ENCODE results near the gene PEG3. TPM values are rescaled to one million over a fixed set of nuclear protein-coding genes. Genes with fewer than 3 reads are reported as not detected.

Gene PEG3
- total and polyA plus RNA-seq, 10 of the 15 experiments (the other 5 are each of a cell fraction or from before 2014, with no cell fraction given): 0.03 to 0.33 TPM; not detected in 8

GRCh38 chr19:56868446-56868845, 27.9 kb upstream of the PEG3 start:
- Histone ChIP-seq H3K27me3 (replicated peaks in 1 of 2; ENCODE audit: control insufficient read depth in 2 of 2, insufficient read depth in 2 of 2, low read length in 1 of 2) (no peaks in the 10 kb centered on the region), H3K9me3 (replicated peaks; ENCODE audit: control insufficient read depth, insufficient read depth, low read length) (no peaks in the 10 kb centered on the region; the same call in 2 of the 3 replicates), H3K4me1 (ENCODE audit: control insufficient read depth, insufficient read depth, low read length) (no peaks in the 10 kb centered on the region), H3K9ac (ENCODE audit: control insufficient read depth, insufficient read depth, low read length) (no peak overlapping the region), H3K4me3 (no peak overlapping the region), H3K36me3 (ENCODE audit: control insufficient read depth in 2 of 2, insufficient read depth in 2 of 2, low read length in 1 of 2) (no peaks in the 10 kb centered on the region), H4K20me1 (ENCODE audit: control insufficient read depth, insufficient read depth) (no peaks in the 10 kb centered on the region), H3K79me2 (ENCODE audit: control insufficient read depth, insufficient read depth, low read length) (no peaks in the 10 kb centered on the region), H2AFZ (ENCODE audit: control insufficient read depth, low read depth, low read length) (no peak overlapping the region), H3K4me2 (ENCODE audit: control insufficient read depth, insufficient read depth) (no peak overlapping the region), H3K27ac (ENCODE audit: control insufficient read depth, insufficient read depth) (no peak overlapping the region)
- DNase-seq (ENCODE audit: low read depth, low spot score) (no peak), ATAC-seq (no peak), FAIRE-seq (no peak)
- no peak for TF ChIP-seq EZH2 (IDR thresholded peaks at IDR 0.05; ENCODE audit: borderline replicate concordance, control insufficient read depth, low read depth, low read length)
- TF ChIP-seq SMC3 (IDR thresholded peaks at IDR 0.05; ENCODE audit: borderline replicate concordance, low read length): no peak
- TF ChIP-seq SMARCA5 (IDR thresholded peaks at IDR 0.05): no peak
- TF ChIP-seq LARP7 (IDR thresholded peaks at IDR 0.05): no peak
- no peak for TF ChIP-seq ETV6 (conservative IDR thresholded peaks at IDR 0.05 in 1 of 2, IDR thresholded peaks at IDR 0.05 in 1 of 2; ENCODE audit: borderline replicate concordance in 1 of 2, low read depth in 1 of 2)
- no peak for TF ChIP-seq FOXK2 (IDR thresholded peaks at IDR 0.05)
- TF ChIP-seq SIN3A (IDR thresholded peaks at IDR 0.05; ENCODE audit: low read depth, low read length): no peak
- TF ChIP-seq MTA2 (IDR thresholded peaks at IDR 0.05; ENCODE audit: low read depth): no peak
- no peak for TF ChIP-seq ZSCAN29 (IDR thresholded peaks at IDR 0.05)
- no peak for TF ChIP-seq MYC (IDR thresholded peaks at IDR 0.05; ENCODE audit: insufficient read depth, insufficient read length, insufficient replicate concordance, low read length, severe bottlenecking)
- no peak for TF ChIP-seq DPF2 (IDR thresholded peaks at IDR 0.05)
- TF ChIP-seq SMAD5 (IDR thresholded peaks at IDR 0.05; ENCODE audit: low read depth): no peak
- no peak for TF ChIP-seq SRF (IDR thresholded peaks at IDR 0.05; ENCODE audit: low read depth in 2 of 2, low read length in 2 of 2)
- no peak for TF ChIP-seq TBL1XR1 (IDR thresholded peaks at IDR 0.05; ENCODE audit: low read depth, low read length)
- no peak for TF ChIP-seq SPI1 (IDR thresholded peaks at IDR 0.05; ENCODE audit: borderline replicate concordance, insufficient read depth, low read depth, low read length)
- no peak for TF ChIP-seq ESRRA (IDR thresholded peaks at IDR 0.05; ENCODE audit: low read length)
- no peak for TF ChIP-seq HCFC1 (IDR thresholded peaks at IDR 0.05; ENCODE audit: low read length)
- TF ChIP-seq SUPT20H (IDR thresholded peaks at IDR 0.05; ENCODE audit: borderline replicate concordance, control insufficient read depth, low read depth, low read length): no peak
- TF ChIP-seq, protein P1, sequence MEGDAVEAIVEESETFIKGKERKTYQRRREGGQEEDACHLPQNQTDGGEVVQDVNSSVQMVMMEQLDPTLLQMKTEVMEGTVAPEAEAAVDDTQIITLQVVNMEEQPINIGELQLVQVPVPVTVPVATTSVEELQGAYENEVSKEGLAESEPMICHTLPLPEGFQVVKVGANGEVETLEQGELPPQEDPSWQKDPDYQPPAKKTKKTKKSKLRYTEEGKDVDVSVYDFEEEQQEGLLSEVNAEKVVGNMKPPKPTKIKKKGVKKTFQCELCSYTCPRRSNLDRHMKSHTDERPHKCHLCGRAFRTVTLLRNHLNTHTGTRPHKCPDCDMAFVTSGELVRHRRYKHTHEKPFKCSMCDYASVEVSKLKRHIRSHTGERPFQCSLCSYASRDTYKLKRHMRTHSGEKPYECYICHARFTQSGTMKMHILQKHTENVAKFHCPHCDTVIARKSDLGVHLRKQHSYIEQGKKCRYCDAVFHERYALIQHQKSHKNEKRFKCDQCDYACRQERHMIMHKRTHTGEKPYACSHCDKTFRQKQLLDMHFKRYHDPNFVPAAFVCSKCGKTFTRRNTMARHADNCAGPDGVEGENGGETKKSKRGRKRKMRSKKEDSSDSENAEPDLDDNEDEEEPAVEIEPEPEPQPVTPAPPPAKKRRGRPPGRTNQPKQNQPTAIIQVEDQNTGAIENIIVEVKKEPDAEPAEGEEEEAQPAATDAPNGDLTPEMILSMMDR (IDR thresholded peaks at IDR 0.05 in 2 of 3, conservative IDR thresholded peaks at IDR 0.05 in 1 of 3; ENCODE audit: control insufficient read depth in 2 of 3, extremely low read depth in 1 of 3, insufficient read depth in 1 of 3, low read depth in 3 of 3, low read length in 3 of 3): no peak
- SMC1A ChIA-PET (ENCODE audit: uncharacterized antibody, unreplicated experiment): no interaction called here
- in situ Hi-C loops (cut with MboI): no loop called here
- CTCF ChIA-PET: no interaction called here
- POLR2A ChIA-PET: no interaction called here
- BruUV-seq (replicated peaks): no TSS peak
- intact Hi-C loops (cut with micrococcal nuclease; ENCODE audit: unreplicated experiment): no loop called here
- 43% methylated on average over 1 of the region's 1 CpG for WGBS (ENCODE audit: insufficient coverage, insufficient replicate concordance, low lambda C conversion rate, missing lambda C conversion rate)
- RAD21 ChIA-PET (ENCODE audit: unreplicated experiment): no interaction called here
